Stomach (tissue), 4 donors: Measurements from ENCODE around the gene DACH2.

Experiments
- EP300 ChIP-seq: sonication (generic); formaldehyde crosslinking; IDR thresholded peaks from one replicate; pipeline ENCODE4 v1.6.1; 2017; ENCODE audit warnings: antibody characterized with exemption
- POLR2A ChIP-seq, 4 donors: fragments of 450-650 bp; IDR thresholded peaks; one replicate each; pipeline ENCODE4 v1.6.1; 2016; ENCODE audit warnings: antibody characterized with exemption in 4 of 4, control low read depth in 2 of 4, mild to moderate bottlenecking in 1 of 4, moderate library complexity in 1 of 4
- POLR2AphosphoS5 ChIP-seq, 3 donors: sonication (generic); formaldehyde crosslinking; IDR thresholded peaks; one replicate each; pipeline ENCODE4 v1.6.1; 2016; ENCODE audit warnings: antibody characterized with exemption in 3 of 3
- TF ChIP-seq, protein P1 (sequence below), 7 experiments: fragments of 450-650 bp in 4 of 7; fragments of 200-600 bp in 3 of 7; sonication (generic) in 3 of 7; IDR thresholded peaks; one replicate each; pipeline ENCODE4 v1.5.1; 2016 to 2019; ENCODE audit warnings: antibody characterized with exemption in 7 of 7, control low read depth in 2 of 7, mild to moderate bottlenecking in 1 of 7

DNA sequence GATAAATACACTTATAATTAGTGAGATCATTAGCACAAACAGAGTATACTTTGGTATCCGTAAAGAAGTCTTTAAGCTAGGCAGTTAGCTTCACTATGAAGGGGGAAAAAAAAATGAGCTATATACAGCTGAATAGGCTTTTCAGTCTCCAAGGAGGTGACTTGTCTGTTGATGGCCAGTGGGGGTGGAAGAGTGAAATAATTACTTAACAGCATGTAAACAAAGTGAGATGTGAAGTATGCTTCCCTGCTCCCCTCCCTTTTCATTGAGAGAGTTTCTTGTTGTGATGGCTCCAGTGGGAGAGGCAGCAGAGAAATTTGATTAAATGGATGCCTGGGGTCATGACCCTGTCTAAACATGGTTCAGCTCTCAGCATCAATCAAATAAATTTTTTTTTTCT is 180.9 kb downstream of the DACH2 start:
- TF ChIP-seq, protein P1, sequence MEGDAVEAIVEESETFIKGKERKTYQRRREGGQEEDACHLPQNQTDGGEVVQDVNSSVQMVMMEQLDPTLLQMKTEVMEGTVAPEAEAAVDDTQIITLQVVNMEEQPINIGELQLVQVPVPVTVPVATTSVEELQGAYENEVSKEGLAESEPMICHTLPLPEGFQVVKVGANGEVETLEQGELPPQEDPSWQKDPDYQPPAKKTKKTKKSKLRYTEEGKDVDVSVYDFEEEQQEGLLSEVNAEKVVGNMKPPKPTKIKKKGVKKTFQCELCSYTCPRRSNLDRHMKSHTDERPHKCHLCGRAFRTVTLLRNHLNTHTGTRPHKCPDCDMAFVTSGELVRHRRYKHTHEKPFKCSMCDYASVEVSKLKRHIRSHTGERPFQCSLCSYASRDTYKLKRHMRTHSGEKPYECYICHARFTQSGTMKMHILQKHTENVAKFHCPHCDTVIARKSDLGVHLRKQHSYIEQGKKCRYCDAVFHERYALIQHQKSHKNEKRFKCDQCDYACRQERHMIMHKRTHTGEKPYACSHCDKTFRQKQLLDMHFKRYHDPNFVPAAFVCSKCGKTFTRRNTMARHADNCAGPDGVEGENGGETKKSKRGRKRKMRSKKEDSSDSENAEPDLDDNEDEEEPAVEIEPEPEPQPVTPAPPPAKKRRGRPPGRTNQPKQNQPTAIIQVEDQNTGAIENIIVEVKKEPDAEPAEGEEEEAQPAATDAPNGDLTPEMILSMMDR (IDR thresholded peaks at IDR 0.05): no peak
- TF ChIP-seq POLR2A (IDR thresholded peaks at IDR 0.05) (no peak), EP300 (no peak), POLR2AphosphoS5 (IDR thresholded peaks at IDR 0.05) (no peak)
